A549 treated with CpdA at 1 μM for 4 hours (cell line): ENCODE data around the gene POLR1G. TPM values are rescaled to one million over a fixed set of nuclear protein-coding genes. Genes with fewer than 3 reads are reported as not detected.

ENCODE experiments used
- total RNA-seq: library from RNA; stranded (reverse); fragments of 200-300 nt; extraction: Qiagen RNA extraction; gene quantifications from 5 replicates; pipeline ENCODE4 v1.2.3, GENCODE V29; 2022; ENCODE audit warnings: low read depth

POLR1G gene
- 43.7 to 53.6 TPM (median 44.4 TPM) in 5 replicates for total RNA-seq

GRCh38 chr19:45406226-45407090 is at the start of gene POLR1G:
POLR1G (plus strand) TSS chr19:45406644; CDS start chr19:45406697, 53 bp downstream.

GRCh38 chr19:45370410-45371204 is 35.8 kb upstream of the POLR1G start, which contains the start of gene ERCC2:
ERCC2 (minus strand) TSS chr19:45370573; CDS start chr19:45370540, 33 bp downstream.

DNA sequence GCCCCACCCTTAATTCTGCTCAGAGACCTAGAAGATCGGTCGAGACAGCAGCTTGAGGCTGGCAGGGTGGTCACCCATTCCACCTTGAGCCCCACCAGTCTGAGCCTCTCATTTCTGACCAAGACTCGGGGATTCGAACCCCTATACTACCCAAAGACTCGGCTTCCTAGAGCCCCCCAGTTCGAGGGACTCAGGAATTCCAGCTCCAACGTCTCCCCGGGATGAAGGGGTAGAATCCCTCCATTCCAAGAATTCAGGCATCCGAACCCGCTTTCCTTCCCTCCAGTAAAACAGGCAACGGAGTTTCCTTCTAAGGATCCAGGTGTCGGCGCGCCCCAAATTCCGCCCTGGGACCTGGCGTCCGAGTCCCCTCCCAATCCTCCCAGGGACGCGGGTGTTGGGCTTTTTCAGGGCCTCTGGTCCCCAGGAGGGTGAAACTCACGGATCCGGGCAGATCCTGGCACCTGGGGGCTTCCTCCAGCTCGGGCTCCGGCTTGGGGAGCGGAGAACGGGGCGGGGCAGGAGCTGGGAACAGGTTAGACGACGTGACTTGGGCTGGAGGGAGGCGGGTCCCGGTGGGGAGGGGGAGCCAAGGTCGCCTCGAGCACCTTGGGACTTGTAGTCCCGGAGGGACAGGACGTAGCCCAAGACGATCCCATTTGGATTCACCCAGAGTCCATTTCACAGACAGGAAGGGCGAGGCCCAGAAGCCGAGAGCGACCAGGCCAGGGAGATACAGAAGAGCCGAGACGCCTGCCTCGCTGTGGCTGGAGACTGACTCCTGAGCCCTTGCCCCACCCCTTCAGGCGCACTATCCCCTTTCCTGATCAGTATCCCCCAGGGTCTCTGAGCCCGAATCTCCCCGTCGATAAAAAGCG is 1.6 kb upstream of the POLR1G start, which contains the start of gene PPP1R13L:
Gene PPP1R13L (minus strand): TSS at position 513 of the 878 bp plus-strand sequence. CDS start 6,751 bp downstream, outside the sequence.

GRCh38 chr19:45423589-45424190 is 17.2 kb downstream of the POLR1G start, which contains the start of gene ERCC1:
ERCC1 (minus strand) TSS chr19:45423917; CDS start chr19:45423374, 543 bp downstream.

Other genes starting within 250 kb of the POLR1G start
- 0.06 to 0.13 TPM (median 0.08 TPM) in 5 replicates for gene NKPD1, start 245.7 kb upstream of the POLR1G start, total RNA-seq
- gene TRAPPC6A, start 228.4 kb upstream of the POLR1G start, total RNA-seq = 32.8 to 43.4 TPM (median 42.7 TPM) in 5 replicates
- gene BLOC1S3, start 227.9 kb upstream of the POLR1G start, total RNA-seq = 10.3 to 15.3 TPM (median 12.8 TPM) in 5 replicates
- 0.78 to 1.4 TPM (median 1.2 TPM) in 5 replicates for gene EXOC3L2, start 161.2 kb upstream of the POLR1G start, total RNA-seq
- 5.4 to 7.9 TPM (median 7.7 TPM) in 5 replicates for gene MARK4, start 155.4 kb upstream of the POLR1G start, total RNA-seq
- gene CKM, start 83.8 kb upstream of the POLR1G start, total RNA-seq = not detected in 5 replicates
- 0.53 to 0.78 TPM (median 0.72 TPM) in 5 replicates for gene KLC3, start 65.9 kb upstream of the POLR1G start, total RNA-seq
- gene ERCC2, start 36.1 kb upstream of the POLR1G start, total RNA-seq = 10.3 to 14.6 TPM (median 12.0 TPM) in 5 replicates
- 22.3 to 33.2 TPM (median 26.9 TPM) in 5 replicates for gene PPP1R13L, start 1.6 kb upstream of the POLR1G start, total RNA-seq
- 126 to 160 TPM (median 149 TPM) in 5 replicates for gene ERCC1, start 17.3 kb downstream of the POLR1G start, total RNA-seq
- gene FOSB, start 61.4 kb downstream of the POLR1G start, total RNA-seq = 13.4 to 19.5 TPM (median 15.8 TPM) in 5 replicates
- gene RTN2, start 90.4 kb downstream of the POLR1G start, total RNA-seq = 8.0 to 12.5 TPM (median 9.8 TPM) in 5 replicates
- gene PPM1N, start 91.8 kb downstream of the POLR1G start, total RNA-seq = 6.5 to 8.5 TPM (median 7.4 TPM) in 5 replicates
- gene VASP, start 100.8 kb downstream of the POLR1G start, total RNA-seq = 109 to 126 TPM (median 118 TPM) in 5 replicates
- 11.5 to 17.3 TPM (median 17.0 TPM) in 5 replicates for gene OPA3, start 178.2 kb downstream of the POLR1G start, total RNA-seq
- gene GPR4, start 195.6 kb downstream of the POLR1G start, total RNA-seq = 0.13 to 0.38 TPM (median 0.22 TPM) in 5 replicates
- gene EML2, start 232.8 kb downstream of the POLR1G start, total RNA-seq = 22.4 to 30.1 TPM (median 25.4 TPM) in 5 replicates